Measurements from ENCODE around the gene DNASE2B.

- TF ChIP-seq CTCF (IDR thresholded peaks at IDR 0.05; ENCODE audit: low read length), result no peak
- TF ChIP-seq EZH2 (IDR thresholded peaks at IDR 0.05; ENCODE audit: borderline replicate concordance, low read length), result no peak
Measured at GRCh38 chr1:84350104-84350503, 48.2 kb upstream of the DNASE2B start.

Measured in OCI-LY1 (cell line).